Nephron (organoid): ENCODE measurements around the gene FES.
"Not testable (repeated sequence)": the region's sequence is repeated elsewhere in the genome, so short reads cannot be mapped to it uniquely, and the experiment has no call there.

Experiments used
- H3K27ac Mint-ChIP-seq, 3 experiments: 2 replicates each; pipeline ENCODE4 v1.8.0; 2020; ENCODE audit warnings: mixed read lengths in 3 of 3, mild to moderate bottlenecking in 2 of 3, moderate library complexity in 1 of 3
- H3K27me3 Mint-ChIP-seq: 2 replicates; pipeline ENCODE4 v1.8.0; 2021; ENCODE audit warnings: low read depth, mild to moderate bottlenecking, moderate library complexity, mixed read lengths
- H3K36me3 Mint-ChIP-seq: 2 replicates; pipeline ENCODE4 v1.8.0; 2020; ENCODE audit warnings: low read depth, mixed read lengths
- H3K4me1 Mint-ChIP-seq: 2 replicates; pipeline ENCODE4 v1.8.0; 2020; ENCODE audit warnings: mixed read lengths
- H3K4me3 Mint-ChIP-seq, 3 experiments: 2 replicates each; pipeline ENCODE4 v1.8.0; 2020; ENCODE audit warnings: mild to moderate bottlenecking in 3 of 3, mixed read lengths in 3 of 3, moderate library complexity in 2 of 3
- H3K9me3 Mint-ChIP-seq: 2 replicates; pipeline ENCODE4 v1.8.0; 2020; ENCODE audit warnings: mixed read lengths
- TF ChIP-seq, protein P1 (sequence below), 3 experiments: fragments of 200-600 bp; sonication (generic); IDR thresholded peaks; one replicate each; pipeline ENCODE4 v1.5.0; 2021; ENCODE audit warnings: antibody characterized with exemption in 3 of 3; ENCODE audit not compliant: unreplicated experiment in 3 of 3

FES gene

DNA sequence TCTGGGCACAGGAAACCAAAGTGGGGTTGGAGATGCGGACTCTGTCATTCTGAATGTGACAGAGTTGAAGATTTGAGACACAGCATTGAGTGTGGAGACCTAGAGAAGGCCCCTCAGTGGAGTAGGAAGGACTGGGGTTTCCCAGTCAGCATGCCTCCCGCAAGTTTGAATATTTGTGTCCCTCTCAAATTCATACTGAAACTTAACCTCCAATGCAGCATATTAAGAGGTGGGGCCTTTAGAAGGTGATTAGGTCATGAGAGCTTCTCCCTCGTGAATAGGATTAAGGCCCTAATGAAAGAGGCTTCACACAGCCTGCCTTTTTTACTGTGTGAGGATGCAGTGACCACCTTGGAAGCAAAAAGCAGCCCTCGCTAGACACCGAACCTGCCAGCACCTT lies 40.1 kb downstream of the FES start:
- Mint-ChIP-seq H3K9me3 (no peaks in the 10 kb centered on the region), H3K36me3 (peaks cover 16% of the 10 kb centered on the region), H3K4me1 (no peaks in the 10 kb centered on the region), H3K27me3 (peaks cover 4% of the 10 kb centered on the region), H3K4me3 (no peak overlapping the region), H3K27ac (no peak overlapping the region)
- TF ChIP-seq, protein P1, sequence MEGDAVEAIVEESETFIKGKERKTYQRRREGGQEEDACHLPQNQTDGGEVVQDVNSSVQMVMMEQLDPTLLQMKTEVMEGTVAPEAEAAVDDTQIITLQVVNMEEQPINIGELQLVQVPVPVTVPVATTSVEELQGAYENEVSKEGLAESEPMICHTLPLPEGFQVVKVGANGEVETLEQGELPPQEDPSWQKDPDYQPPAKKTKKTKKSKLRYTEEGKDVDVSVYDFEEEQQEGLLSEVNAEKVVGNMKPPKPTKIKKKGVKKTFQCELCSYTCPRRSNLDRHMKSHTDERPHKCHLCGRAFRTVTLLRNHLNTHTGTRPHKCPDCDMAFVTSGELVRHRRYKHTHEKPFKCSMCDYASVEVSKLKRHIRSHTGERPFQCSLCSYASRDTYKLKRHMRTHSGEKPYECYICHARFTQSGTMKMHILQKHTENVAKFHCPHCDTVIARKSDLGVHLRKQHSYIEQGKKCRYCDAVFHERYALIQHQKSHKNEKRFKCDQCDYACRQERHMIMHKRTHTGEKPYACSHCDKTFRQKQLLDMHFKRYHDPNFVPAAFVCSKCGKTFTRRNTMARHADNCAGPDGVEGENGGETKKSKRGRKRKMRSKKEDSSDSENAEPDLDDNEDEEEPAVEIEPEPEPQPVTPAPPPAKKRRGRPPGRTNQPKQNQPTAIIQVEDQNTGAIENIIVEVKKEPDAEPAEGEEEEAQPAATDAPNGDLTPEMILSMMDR (IDR thresholded peaks at IDR 0.05; ENCODE audit: unreplicated experiment in 3 of 3) = no peak

DNA sequence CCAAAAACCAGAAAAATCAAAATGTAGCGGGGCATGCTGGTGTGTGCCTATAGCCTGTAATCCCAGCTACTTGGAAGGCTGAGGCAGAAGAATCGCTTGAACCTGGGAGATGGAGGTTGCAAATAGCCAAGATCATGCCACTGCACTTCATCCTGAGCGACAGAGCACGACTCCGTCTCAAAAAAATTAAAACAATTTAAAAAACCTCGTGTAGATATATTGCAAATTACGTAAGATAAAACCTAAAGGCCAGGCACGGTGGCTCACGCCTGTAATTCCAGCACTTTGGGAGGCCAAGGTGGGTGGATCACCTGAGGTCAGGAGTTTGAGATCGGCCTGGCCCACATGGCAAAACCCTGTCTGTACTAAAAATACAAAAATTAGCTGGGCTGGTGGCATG lies 42.5 kb downstream of the FES start:
- not testable (repeated sequence) for H3K27ac Mint-ChIP-seq, H3K27me3 Mint-ChIP-seq, H3K4me3 Mint-ChIP-seq, H3K4me1 Mint-ChIP-seq, H3K36me3 Mint-ChIP-seq, H3K9me3 Mint-ChIP-seq

DNA sequence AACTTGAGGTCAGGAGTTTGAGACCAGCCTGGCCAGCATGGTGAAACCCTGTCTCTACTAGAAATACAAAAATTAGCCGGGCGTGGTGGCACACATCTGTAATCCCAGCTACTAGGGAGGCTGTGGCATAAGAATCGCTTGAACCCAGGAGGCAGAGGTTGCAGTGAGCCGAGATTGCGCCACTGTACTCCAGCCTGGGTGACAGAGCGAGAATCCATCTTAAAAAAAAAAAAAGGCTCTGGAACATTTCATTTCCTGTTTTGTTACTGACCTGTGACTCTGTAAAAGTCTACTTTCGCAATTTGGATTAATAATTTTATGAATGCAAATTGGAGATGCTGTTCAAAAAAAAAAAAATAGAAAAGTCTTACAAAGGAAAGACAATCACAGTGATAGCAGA lies 43.8 kb downstream of the FES start:
- not testable (repeated sequence) for H3K27ac Mint-ChIP-seq, H3K9me3 Mint-ChIP-seq, H3K36me3 Mint-ChIP-seq, H3K27me3 Mint-ChIP-seq
- Mint-ChIP-seq H3K4me1 (peaks cover 14% of the 10 kb centered on the region), H3K4me3 (peak overlapping the region in 2 of 3 experiments; percentile 15 to 29)

DNA sequence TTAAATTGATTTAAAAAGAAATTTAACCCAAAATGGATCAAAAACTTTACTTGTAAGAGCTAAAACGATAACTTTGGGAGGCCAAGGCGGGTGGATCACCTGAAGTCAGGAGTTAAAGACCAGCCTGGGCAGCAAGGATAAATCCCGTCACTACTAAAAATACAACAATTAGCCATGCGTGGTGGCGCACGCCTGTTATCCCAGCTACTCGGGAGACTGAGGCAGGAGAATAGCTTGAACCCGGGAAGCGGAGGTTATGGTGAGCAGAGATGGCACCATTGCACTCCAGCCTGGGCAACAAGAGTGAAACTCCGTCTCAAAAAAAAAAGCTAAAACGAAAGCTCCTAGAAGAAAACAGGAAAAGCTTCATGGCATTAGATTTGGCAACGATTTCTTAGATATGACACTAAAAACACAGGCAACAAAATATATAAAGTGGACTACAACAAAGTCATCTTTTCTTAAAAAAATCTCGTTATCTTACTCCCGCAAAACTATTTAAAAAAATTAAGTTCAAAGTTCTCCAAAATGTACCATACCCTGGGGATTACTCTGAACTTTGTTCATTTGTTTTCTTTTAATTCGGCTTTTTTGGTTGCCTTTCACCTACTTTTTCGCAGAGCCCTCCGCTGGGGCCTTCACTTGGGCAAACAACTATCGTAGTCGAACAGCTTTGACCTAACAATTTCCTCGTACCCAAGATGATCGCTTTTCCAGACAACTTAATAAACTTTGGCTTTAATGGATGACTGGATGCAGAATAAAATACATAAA lies 45.1 kb downstream of the FES start:
- H3K4me1 Mint-ChIP-seq = peaks cover 19% of the 10 kb centered on the region
- H3K9me3 Mint-ChIP-seq = no peaks in the 10 kb centered on the region
- TF ChIP-seq, protein P1 (IDR thresholded peaks at IDR 0.05; ENCODE audit: unreplicated experiment in 3 of 3) = no peak
- H3K27ac Mint-ChIP-seq = no peak overlapping the region
- H3K27me3 Mint-ChIP-seq = no peaks in the 10 kb centered on the region
- H3K36me3 Mint-ChIP-seq = no peaks in the 10 kb centered on the region
- no peak overlapping the region for H3K4me3 Mint-ChIP-seq

DNA sequence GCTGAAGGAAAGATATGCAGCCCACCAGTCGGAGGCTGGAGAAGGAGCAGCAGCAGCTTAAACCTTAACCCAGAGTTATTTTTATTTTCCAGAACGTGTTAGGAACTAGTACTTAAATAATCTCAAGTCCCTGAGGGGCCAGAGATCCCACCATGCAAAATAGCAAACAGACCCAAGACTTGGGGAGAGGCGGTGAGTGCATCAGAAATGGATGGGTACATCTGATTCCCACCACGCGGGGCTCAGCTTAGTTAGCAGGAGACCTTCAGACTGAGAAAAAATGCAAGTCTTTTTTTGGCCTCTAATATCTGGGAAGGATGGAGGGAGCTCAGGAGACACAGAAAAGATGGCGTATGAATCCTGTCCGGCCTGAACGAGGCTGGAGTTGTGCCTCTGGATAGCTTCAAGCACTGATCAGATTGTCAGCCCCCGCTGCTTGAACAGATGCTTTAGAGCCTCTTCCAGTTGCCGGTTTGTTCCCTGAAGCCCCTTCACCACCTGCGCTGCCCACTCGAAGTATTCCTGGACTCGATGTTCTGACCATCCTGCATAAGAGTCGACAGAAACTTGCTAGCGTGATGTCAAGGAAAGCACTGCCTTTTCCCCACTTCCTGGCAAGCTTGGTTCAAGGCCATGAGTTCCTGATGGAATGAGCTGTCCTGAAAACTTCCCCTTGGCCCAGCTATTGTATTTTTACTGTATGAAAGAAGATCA lies 46.7 kb downstream of the FES start:
- Mint-ChIP-seq H3K36me3 (no peaks in the 10 kb centered on the region), H3K9me3 (no peaks in the 10 kb centered on the region), H3K27ac (peak overlapping the region in 2 of 3 experiments; percentile 46 to 48)

DNA sequence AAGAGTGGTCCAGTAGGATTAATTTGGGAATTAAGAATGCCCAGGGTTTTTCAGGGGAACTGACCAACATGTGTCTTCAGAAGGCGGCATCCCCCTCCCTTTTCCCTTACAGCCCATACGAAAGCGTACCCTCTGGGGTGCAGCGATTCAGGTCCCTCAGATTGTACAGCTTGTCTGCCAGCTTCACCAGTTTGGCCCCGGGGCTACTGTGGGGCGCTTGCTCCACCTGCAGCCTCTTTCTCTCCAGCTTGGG lies 47.2 kb downstream of the FES start:
- Mint-ChIP-seq H3K27me3 (no peaks in the 10 kb centered on the region), H3K4me1 (peaks cover 29% of the 10 kb centered on the region), H3K27ac (peak overlapping the region; percentile 48 to 92 (median 73)), H3K4me3 (peak overlapping the region; percentile 79 to 93 (median 89)), H3K36me3 (peaks cover 4% of the 10 kb centered on the region), H3K9me3 (no peaks in the 10 kb centered on the region)
- TF ChIP-seq, protein P1 (IDR thresholded peaks at IDR 0.05; ENCODE audit: unreplicated experiment in 3 of 3) = no peak

More for the DNA sequence above, 46.7 kb downstream of the FES start:
- TF ChIP-seq, protein P1 (IDR thresholded peaks at IDR 0.05; ENCODE audit: unreplicated experiment in 3 of 3) = no peak
- peaks cover 24% of the 10 kb centered on the region for H3K4me1 Mint-ChIP-seq
- no peaks in the 10 kb centered on the region for H3K27me3 Mint-ChIP-seq
- H3K4me3 Mint-ChIP-seq = peak overlapping the region; percentile 79 to 93 (median 89)
